T1000 (cell line): Measurements from ENCODE around the gene FAM193A.
A peak's percentile ranks its signal among the peaks of the same experiment; 100 is the strongest.
"Not testable (repeated sequence)": the region's sequence is repeated elsewhere in the genome, so short reads cannot be mapped to it uniquely, and the experiment has no call there.

ENCODE experiments used
- DNase-seq: peaks from one replicate; lab custom pipeline; 2025; ENCODE audit warnings: mixed read lengths; lab: John Stamatoyannopoulos, UW

FAM193A gene, protein sequence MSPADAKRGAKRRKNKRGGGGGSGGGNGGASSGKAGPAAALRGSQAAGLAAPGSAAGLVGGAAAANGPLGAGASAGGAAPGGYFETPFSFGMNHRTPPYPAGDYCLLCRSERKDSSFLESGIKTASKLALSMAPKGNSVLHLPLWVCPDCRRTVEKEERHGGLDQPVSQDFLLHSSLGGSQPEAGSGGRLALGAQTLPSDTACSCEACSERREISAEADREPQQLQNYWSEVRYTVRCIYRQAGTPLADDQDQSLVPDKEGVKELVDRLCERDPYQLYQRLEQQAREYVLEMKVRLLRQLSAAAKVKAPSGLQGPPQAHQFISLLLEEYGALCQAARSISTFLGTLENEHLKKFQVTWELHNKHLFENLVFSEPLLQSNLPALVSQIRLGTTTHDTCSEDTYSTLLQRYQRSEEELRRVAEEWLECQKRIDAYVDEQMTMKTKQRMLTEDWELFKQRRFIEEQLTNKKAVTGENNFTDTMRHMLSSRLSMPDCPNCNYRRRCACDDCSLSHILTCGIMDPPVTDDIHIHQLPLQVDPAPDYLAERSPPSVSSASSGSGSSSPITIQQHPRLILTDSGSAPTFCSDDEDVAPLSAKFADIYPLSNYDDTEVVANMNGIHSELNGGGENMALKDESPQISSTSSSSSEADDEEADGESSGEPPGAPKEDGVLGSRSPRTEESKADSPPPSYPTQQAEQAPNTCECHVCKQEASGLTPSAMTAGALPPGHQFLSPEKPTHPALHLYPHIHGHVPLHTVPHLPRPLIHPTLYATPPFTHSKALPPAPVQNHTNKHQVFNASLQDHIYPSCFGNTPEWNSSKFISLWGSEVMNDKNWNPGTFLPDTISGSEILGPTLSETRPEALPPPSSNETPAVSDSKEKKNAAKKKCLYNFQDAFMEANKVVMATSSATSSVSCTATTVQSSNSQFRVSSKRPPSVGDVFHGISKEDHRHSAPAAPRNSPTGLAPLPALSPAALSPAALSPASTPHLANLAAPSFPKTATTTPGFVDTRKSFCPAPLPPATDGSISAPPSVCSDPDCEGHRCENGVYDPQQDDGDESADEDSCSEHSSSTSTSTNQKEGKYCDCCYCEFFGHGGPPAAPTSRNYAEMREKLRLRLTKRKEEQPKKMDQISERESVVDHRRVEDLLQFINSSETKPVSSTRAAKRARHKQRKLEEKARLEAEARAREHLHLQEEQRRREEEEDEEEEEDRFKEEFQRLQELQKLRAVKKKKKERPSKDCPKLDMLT (N-terminal part only)

GRCh38 chr4:2536193-2537010, at the start of gene FAM193A:
Gene FAM193A (plus strand): TSS chr4:2536647. CDS start chr4:2536916, 269 bp downstream.
- peak; percentile 99 for DNase-seq

DNA sequence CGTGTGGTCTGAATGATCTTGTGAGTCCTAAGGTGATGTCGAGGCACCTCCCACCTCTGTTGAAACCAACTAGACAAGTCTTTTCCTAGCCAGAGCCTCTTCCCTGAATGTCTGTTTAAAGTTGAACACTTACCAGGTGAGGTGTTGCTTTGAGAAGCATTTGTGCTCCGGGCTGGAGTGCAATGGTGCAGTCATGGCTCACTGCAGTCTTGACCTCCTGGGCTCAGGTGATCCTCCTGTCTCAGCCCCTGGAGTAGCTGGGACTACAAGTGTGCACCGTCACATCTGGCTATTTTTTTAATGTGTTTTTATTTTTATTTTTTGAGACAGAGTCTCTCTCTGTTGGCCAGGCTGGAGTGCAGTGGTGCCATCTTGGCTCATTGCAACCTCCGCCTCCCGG, 49.5 kb upstream of the FAM193A start:
- no peak for DNase-seq

- DNase-seq = no peak
Observed at GRCh38 chr4:2487632-2488031, 48.8 kb upstream of the FAM193A start.

GRCh38 chr4:2489081-2489805, 47.2 kb upstream of the FAM193A start:
- no peak for DNase-seq

DNA sequence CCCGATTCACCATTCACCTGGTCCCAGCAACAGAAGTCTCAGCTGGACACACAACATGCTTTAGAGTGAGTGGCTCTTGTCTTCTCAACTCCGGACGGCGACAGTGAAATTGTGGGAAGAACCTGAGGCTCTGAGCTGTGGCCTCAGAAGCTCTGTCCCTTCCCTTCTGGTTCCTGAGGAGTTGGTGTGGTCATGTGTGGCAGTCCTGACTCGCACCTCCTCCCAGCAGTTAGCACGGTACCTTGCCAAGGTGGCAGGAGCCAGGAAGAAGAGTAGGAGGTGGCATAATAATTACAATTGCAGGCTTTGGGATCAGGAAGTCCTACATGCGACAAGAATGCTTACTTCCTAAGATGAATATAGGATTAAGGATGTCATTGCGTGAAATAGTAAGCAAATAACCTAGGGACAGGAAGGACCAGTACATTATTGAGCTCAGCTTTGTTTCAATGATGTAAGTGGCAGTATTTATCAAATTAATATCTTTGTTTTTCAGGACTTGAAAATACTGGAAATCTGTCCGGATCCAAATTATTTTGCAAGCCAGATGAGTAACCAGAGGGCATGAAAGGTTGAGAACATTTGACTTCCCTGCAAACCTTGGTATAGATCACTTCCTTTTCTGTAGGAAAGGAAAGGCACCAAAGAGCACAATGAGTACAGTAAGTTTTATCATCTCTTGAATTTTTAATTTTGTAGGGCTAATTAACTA, 46.5 kb upstream of the FAM193A start:
- DNase-seq = no peak

DNA sequence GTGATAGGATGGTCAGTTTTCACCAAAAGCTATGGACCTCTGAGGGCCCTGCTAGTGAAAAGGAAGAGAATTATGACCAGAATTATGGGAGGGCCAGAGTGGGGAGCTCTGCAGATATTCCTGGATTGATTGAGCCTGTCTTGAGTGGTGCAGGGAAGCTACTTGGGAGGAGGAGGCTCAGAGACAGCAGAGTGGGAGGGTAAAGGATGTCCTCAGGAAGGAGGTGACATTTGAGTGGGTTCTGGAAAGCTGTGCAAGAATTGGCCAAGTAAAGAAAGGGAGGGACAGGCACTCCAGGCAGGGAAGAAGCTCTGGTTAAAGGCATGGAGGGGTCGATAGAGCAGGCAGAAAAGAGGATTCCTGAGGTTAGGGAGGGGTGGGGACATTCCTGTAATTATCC, 43.5 kb upstream of the FAM193A start:
- DNase-seq = no peak

DNA sequence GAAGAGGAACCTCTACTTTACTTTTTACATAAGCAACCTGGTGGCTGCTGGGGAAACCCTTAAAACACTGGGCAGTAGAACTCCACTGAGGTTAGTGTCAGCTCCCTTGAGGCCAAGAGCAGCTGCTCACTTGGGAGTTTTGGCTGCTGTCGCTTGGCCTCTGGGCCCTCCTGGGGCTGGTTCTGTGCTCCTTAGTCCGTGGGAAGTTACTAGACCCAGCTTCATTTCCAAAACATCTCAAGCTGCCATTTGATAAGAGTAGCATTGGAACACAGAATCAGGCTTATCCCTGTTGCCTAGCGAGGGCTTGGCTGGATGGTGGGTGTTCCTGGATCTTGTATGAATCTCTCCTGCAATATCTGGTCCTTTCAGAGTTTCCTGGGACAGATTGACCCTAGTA, 41.5 kb upstream of the FAM193A start:
- DNase-seq = no peak

- DNase-seq = no peak
Observed at GRCh38 chr4:2497324-2497723, 39.1 kb upstream of the FAM193A start.

DNA sequence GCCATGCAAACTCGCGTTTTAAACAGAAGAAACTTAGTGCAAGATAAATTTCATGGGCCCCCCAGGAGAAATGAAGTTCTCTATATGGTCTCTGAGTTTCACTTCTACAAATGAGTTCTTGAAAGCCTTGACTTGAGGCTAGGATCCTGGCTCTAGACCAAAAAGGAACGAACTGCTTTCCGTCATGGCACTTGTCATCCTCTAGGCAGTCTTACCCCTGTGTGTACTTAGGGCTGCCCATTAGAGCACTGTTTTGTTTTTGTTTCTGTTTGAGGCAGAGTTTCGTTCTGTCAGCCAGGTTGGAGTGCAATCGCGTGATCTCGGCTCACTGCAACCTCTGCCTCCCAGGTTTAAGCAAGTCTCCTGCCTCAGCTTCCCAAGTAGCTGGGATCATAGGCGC, 38.5 kb upstream of the FAM193A start:
- DNase-seq = no peak

DNA sequence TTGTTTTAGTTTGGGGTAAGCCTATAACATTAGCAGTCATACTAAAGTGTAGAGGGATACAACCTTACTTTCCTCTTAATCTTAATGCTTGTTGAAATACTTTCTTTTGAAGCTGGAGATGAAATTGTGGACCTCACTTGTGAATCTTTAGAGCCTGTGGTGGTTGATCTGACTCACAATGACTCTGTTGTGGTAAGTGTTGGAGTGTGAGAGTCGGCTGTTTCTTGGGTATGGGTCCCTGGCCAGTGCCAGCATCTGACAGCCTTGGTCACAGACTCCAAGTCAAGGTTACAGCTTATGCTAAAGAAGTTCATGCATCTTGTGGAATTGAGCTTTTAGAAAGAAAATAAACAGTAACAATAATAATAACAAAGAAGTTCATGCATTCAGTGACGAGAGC, 35.9 kb upstream of the FAM193A start:
- DNase-seq = no peak

GRCh38 chr4:2501034-2501594, 35.3 kb upstream of the FAM193A start:
- no peak for DNase-seq

DNA sequence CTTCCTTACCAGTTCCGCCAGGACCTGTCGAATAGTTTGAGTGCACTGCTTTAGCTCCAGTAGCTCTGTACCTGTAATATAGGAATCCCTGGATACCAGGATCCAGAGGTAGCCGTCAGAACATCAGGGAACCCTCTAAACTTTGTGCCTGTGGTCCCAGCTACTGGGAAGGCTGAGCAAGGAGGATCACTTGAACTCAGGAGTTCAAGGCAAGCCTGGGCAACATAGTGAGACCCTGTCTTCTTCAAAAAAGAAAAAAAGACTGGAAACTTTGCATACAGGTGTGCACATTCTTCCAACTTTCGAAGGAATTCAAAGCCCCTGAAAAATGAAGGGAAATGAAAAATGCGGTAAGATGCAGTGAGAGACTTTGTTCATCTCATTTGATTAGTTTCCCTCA, 32.6 kb upstream of the FAM193A start:
- DNase-seq = no peak

DNA sequence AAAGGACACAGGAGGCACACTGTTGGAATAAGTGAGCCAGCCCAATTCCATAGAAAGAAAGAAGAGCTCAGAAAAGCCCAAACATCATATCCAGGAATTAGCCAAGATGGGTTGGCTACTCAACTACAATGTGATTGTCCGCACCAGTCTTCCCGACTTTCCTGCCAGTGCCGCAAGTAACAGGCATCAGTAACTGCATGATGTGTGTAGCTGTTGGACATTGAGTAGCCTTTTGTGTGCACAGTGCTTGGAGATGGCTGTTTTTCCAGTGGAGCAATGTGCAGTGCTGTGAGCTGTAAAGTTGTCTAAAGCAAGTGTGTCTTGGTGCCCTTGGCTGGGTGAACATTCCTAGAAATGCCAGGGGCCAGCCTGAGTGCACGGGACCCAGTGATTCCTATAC, 29.2 kb upstream of the FAM193A start:
- no peak for DNase-seq

DNA sequence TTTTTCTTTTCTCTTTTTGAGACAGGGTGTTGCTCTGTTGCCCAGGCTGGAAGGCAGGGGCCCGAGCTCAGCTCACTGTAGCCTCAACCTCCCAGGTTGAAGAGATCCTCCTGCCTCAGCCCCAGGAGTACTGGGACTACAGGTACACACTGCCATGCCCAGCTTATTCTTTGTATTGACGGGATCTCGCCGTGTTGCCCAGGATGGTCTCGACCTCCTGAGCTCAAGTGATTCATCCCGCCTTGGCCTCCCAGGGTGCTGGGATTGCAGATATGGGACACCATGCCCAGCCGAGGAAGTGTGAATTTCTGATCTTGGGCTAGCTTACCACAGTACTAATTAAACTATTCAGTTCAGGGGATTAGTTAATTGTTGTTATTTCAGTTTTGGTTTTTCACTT, 28.6 kb upstream of the FAM193A start:
- DNase-seq = no peak

- DNase-seq = no peak
Observed at GRCh38 chr4:2510351-2511259, 25.8 kb upstream of the FAM193A start.

DNA sequence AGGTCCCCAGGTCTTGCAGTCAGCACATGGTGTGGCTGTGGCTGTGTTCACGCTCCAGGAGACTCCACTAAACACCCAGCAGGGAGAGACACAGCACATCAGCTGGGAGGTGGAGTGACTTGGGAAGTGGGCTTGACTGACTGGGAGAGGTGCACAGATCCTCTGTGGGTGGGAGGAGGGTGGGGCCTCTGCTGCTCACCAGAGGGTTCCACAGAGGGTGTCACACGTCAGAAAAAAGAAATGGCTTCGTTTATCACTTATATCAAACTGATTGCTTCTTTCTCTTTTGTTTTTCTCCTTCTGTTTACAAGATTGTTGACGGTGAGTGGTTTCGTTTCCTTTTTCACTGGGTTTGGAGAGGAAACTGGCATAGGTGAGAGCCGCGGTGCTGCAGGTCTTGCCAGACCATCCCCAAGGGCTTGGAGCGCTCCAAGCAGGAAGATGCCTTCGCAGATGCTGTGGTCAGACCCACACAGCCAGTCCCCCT, 24.8 kb upstream of the FAM193A start:
- DNase-seq = no peak

DNA sequence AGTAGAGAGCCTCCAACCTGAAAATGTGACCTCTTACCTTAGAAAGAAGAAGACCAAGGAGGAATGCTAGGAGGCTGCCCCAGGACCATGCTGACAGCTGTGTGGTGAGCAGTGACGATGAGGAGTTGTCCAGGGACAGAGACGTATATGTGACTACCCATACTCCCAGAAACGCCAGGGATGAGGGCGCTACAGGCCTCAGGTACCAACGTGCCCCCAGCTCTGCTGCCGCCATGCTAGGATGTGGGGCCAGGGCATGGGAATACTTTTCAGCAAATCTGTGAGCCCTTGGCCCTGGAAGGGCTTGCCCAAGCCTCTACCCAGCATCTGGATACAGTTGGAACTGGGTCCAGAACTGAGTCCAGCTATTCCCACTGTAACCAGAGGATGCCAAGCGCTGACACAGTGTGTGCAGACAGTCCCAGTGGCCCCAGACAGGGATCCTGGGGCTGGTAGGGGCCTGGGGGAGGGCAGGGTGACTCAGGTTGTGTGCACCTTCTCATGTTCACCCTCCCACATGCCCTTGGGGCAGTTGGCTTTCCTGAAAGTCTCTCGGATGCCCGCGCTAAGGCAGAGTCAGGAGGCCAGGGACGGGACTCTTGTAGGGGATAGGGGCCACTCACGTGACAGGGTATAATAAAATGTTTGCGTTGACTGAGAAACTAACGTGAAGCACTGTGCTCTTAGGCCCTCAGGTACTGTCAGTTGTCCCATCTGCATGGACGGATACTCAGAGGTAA, 23.9 kb upstream of the FAM193A start:
- DNase-seq = no peak

DNA sequence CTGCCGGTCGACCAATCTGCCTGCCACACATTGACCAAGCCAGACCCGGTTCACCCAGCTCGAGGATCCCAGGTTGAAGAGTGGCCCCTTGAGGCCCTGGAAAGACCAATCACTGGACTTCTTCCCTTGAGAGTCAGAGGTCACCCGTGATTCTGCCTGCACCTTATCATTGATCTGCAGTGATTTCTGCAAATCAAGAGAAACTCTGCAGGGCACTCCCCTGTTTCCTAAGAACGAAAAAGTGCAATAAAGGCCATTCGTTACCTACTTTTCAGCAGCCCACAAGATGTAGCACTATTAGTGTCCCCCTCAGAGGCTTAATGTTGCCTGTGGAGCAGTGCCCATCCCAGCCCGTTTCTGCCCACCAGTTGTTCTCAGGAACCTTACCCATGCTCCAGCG, 22.3 kb upstream of the FAM193A start:
- not testable (repeated sequence) for DNase-seq
